ENCODE results near the gene ZMYM5.
"Not testable (repeated sequence)": the region's sequence is repeated elsewhere in the genome, so short reads cannot be mapped to it uniquely, and the experiment has no call there.

Gene ZMYM5

DNA sequence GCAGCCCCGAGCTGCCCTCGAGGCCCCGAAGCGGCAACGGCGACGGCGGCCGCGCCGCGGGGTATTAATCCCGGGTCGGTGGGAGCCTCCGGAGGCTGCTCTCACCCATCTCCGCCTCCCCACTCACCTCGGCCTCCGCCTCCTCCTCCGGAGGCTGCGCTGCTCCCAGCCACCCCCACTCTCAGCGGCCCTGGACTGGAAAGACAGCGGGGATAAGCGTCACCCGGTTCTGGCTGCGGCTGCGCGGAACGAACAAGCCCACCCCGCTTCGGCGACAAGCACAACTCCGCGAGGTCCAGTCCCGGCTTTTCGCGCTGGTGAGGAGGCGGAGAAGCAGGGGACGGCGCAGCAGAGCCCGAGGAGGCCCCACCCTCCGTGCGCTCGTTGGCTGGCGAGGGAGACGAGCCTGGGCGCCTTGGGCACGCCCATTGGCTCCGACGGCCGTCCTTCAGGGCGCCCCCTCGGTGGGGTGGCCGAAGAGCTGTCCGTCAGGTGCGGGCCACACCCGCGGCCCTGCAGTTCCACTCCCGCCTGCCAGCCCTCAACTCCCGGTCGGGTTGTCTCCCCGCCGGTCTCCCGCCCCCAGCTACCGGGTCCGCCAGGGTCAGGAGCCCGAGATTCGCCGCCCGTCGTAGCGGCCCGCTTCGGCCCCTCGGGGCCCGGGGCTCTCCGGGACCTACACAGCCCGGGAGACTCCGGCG is at the start of gene ZMYM5:
Gene ZMYM5 (minus strand): TSS at position 327 of the 701 bp plus-strand sequence. CDS start 11,469 bp downstream, outside the sequence.
- Histone ChIP-seq H3K4me1 (ENCODE audit: control insufficient read depth, insufficient read depth, low read length) (no peaks in the 10 kb centered on the region), H3K9me3 (ENCODE audit: control insufficient read depth, insufficient read depth, low read length) (no peaks in the 10 kb centered on the region), H3K4me3 (ENCODE audit: low read length) (peak within 1 kb of the TSS; percentile 64), H3K27me3 (ENCODE audit: control insufficient read depth, insufficient read depth, low read length) (no peaks in the 10 kb centered on the region), H3K27ac (ENCODE audit: low read length) (no peak within 1 kb of the TSS), H3K36me3 (ENCODE audit: control insufficient read depth, insufficient read depth, low read length) (no peaks in the 10 kb centered on the region)
- DNase-seq (ENCODE audit: low read depth, low spot score) = peak; percentile 96
- WGBS (ENCODE audit: insufficient coverage, insufficient read length) = no CpG with 5 or more reads among the region's 79 CpGs

DNA sequence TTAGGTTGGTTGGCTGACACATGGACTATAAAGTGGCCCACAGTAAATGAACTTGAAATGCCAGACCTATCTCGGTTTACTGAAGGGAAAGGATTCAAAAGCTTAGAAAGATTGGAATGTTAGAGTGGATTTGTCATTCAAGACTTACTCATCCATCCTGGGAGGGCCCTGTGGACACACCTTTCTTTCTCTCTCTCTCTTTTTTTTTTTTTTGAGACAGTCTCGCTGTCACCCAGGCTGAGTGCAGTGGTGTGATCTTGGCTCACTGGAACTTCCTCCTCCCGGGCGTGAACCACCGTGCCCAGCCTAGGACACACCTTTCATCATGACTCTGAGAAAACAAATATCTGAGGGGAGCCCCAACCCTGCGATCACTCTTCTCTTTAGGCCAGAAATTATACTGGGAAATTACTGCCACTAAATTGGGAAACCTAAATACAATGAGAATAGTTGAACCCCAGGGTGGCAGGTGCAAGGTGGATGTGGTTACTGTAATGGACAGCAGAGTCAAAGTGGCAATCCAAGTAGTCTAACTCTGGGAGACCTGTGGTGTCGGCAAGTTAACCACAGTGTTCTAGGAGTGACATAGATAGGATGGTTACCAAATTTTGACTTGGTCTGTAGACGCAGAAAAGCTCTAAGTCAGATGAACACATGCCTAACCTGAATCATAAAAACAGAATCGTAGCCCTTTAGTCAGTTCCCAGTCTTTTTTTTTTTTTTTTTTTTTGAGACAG is 47.1 kb upstream of the ZMYM5 start:
- no peak for DNase-seq (ENCODE audit: low read depth, low spot score)
- WGBS (ENCODE audit: insufficient coverage, insufficient read length) = no CpG with 5 or more reads among the region's 9 CpGs
- no peaks in the 10 kb centered on the region for H3K9me3 ChIP-seq (ENCODE audit: control insufficient read depth, insufficient read depth, low read length)
- H3K27ac ChIP-seq (ENCODE audit: low read length) = no peak overlapping the region
- H3K4me1 ChIP-seq (ENCODE audit: control insufficient read depth, insufficient read depth, low read length) = no peaks in the 10 kb centered on the region
- no peaks in the 10 kb centered on the region for H3K27me3 ChIP-seq (ENCODE audit: control insufficient read depth, insufficient read depth, low read length)
- no peaks in the 10 kb centered on the region for H3K36me3 ChIP-seq (ENCODE audit: control insufficient read depth, insufficient read depth, low read length)
- H3K4me3 ChIP-seq (ENCODE audit: low read length) = no peak overlapping the region

DNA sequence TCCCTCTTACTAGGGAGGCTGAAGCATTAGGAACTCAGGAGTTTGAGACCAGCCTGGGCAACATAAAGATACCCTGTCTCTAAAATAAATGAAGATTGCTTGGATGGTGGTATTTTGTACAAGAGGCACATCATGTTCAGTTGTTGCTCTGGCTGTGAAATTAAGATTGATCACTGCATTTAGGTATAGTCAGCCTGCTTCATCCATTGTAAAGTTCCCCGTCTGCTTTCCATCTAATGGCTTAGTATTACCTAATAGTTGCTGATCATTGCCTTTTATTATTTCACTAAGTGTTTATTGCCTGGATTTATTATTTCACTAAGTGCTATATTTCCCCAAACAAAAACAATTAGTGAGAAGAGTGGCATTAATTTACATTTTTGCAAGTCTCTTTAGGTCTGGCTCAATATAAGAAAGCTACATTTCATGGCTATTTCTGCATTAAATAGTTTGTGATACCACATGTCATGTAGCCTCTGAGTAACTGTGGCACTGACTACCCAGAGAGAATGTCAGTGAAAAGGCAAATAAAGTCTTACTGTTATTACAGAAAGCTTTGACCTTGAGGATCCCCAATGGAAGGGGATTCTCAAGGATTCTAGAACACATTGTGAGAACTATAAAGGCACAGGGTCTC is 45.0 kb upstream of the ZMYM5 start:
- no CpG with 5 or more reads among the region's 1 CpG for WGBS (ENCODE audit: insufficient coverage, insufficient read length)
- Histone ChIP-seq H3K4me3 (ENCODE audit: low read length) (no peak overlapping the region), H3K36me3 (ENCODE audit: control insufficient read depth, insufficient read depth, low read length) (no peaks in the 10 kb centered on the region), H3K4me1 (ENCODE audit: control insufficient read depth, insufficient read depth, low read length) (no peaks in the 10 kb centered on the region), H3K9me3 (ENCODE audit: control insufficient read depth, insufficient read depth, low read length) (no peaks in the 10 kb centered on the region), H3K27ac (ENCODE audit: low read length) (no peak overlapping the region), H3K27me3 (ENCODE audit: control insufficient read depth, insufficient read depth, low read length) (no peaks in the 10 kb centered on the region)
- DNase-seq (ENCODE audit: low read depth, low spot score) = no peak

DNA sequence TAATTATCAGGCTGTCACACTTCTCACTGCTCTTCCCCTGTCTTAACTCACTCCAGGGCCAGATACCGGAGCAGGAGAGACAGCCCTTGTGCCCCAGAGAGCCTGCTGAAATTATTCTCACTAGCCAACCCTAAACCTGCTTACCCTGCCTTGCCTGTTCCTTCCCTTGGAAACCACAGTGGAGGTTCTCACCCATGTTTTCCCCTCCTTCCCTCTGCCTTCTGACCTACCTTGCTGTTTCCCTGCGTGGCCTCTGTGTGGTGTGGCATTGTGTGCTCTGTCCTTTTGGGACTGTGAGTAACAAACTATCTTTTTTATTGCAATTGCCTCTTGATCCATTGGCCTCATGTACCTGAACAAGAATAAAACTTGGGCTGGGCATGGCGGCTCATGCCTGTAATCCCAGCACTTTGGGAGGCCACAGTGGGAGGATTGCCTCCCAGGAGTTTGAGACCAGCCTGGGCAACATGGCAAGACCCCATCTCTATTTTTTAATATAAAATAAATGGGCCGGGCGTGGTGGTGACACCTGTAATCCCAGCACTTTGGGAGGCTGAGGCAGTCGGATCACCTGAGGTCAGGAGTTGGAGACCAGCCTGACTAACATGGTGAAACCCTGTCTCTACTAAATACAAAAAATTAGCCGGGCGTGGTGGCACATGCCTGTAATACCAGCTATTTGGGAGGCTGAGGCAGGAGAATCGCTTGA is 42.2 kb upstream of the ZMYM5 start:
- H3K9me3 ChIP-seq (ENCODE audit: control insufficient read depth, insufficient read depth, low read length); H3K4me1 ChIP-seq (ENCODE audit: control insufficient read depth, insufficient read depth, low read length); DNase-seq (ENCODE audit: low read depth, low spot score); H3K4me3 ChIP-seq (ENCODE audit: low read length); H3K36me3 ChIP-seq (ENCODE audit: control insufficient read depth, insufficient read depth, low read length); H3K27me3 ChIP-seq (ENCODE audit: control insufficient read depth, insufficient read depth, low read length); H3K27ac ChIP-seq (ENCODE audit: low read length): not testable (repeated sequence)
- WGBS (ENCODE audit: insufficient coverage, insufficient read length) = no CpG with 5 or more reads among the region's 9 CpGs

DNA sequence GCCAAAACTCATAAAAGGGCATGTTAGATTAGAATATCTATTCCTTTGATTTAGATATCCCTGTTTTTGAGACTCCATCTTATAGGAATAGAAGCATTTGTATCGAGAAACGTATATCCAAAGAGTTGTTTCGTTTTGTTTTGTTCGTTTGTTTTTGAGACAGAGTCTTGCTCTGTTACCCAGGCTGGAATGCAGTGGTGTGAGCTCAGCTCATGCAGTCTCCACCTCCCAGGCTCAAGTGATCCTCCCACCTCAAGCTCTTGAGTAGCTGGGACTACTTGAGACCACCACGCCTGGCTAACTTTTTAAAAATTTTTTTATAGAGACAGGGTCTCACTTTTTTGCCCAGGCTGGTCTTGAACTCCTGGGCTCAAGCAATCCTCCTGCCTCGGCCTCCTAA is 26.6 kb upstream of the ZMYM5 start:
- DNase-seq (ENCODE audit: low read depth, low spot score) = no peak
- WGBS (ENCODE audit: insufficient coverage, insufficient read length) = no CpG with 5 or more reads among the region's 6 CpGs
- no peak overlapping the region for H3K27ac ChIP-seq (ENCODE audit: low read length)

DNA sequence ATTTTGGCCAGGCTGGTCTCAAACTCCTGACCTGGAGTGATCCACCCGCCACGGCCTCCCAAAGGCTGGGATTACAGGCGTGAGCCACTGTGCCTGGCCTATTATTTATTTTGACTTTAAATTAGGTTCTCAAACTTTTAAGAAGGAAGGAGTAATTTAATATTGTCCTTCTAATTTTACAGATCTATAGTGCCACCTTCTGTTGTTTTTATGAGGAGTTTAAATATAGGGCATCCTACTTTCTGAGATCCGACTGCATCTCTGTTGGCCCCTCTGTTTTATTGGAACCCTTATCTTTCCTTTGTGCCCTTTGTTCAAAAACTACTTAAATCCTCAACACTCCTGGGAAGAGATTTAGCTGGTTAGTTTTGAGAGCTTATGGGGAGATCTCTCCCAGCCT is 25.4 kb upstream of the ZMYM5 start:
- H3K27me3 ChIP-seq (ENCODE audit: control insufficient read depth, insufficient read depth, low read length) = no peaks in the 10 kb centered on the region
- no peak for DNase-seq (ENCODE audit: low read depth, low spot score)
- WGBS (ENCODE audit: insufficient coverage, insufficient read length) = no CpG with 5 or more reads among the region's 4 CpGs
- no peaks in the 10 kb centered on the region for H3K36me3 ChIP-seq (ENCODE audit: control insufficient read depth, insufficient read depth, low read length)
- no peaks in the 10 kb centered on the region for H3K4me1 ChIP-seq (ENCODE audit: control insufficient read depth, insufficient read depth, low read length)
- H3K4me3 ChIP-seq (ENCODE audit: low read length) = no peak overlapping the region
- no peak overlapping the region for H3K27ac ChIP-seq (ENCODE audit: low read length)
- no peaks in the 10 kb centered on the region for H3K9me3 ChIP-seq (ENCODE audit: control insufficient read depth, insufficient read depth, low read length)

More for the DNA sequence above, 26.6 kb upstream of the ZMYM5 start:
- Histone ChIP-seq H3K4me1 (ENCODE audit: control insufficient read depth, insufficient read depth, low read length) (no peaks in the 10 kb centered on the region), H3K9me3 (ENCODE audit: control insufficient read depth, insufficient read depth, low read length) (no peaks in the 10 kb centered on the region), H3K4me3 (ENCODE audit: low read length) (no peak overlapping the region), H3K27me3 (ENCODE audit: control insufficient read depth, insufficient read depth, low read length) (no peaks in the 10 kb centered on the region), H3K36me3 (ENCODE audit: control insufficient read depth, insufficient read depth, low read length) (no peaks in the 10 kb centered on the region)

DNA sequence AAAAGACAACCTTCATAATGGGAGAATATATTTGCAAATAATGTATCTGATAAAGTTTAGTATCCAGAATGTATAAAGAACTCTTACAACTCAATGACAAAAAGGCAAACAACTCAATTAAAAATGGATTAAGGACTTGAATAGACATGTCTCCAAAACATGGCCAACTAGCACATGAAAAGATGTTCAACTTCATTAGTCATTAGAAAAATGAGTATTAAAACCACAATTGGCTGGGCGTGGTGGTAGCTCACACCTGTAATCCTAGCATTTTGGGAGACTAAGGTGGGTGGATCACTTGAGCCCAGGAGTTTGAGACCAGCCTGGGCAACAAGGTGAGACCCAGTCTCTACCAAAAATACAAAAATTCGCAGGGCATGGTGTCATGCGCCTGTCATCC is 18.8 kb upstream of the ZMYM5 start:
- Histone ChIP-seq H3K9me3 (ENCODE audit: control insufficient read depth, insufficient read depth, low read length) (no peaks in the 10 kb centered on the region), H3K27me3 (ENCODE audit: control insufficient read depth, insufficient read depth, low read length) (no peaks in the 10 kb centered on the region), H3K36me3 (ENCODE audit: control insufficient read depth, insufficient read depth, low read length) (no peaks in the 10 kb centered on the region), H3K4me1 (ENCODE audit: control insufficient read depth, insufficient read depth, low read length) (no peaks in the 10 kb centered on the region), H3K4me3 (ENCODE audit: low read length) (no peak overlapping the region), H3K27ac (ENCODE audit: low read length) (no peak overlapping the region)
- no CpG with 5 or more reads among the region's 3 CpGs for WGBS (ENCODE audit: insufficient coverage, insufficient read length)
- DNase-seq (ENCODE audit: low read depth, low spot score) = no peak

DNA sequence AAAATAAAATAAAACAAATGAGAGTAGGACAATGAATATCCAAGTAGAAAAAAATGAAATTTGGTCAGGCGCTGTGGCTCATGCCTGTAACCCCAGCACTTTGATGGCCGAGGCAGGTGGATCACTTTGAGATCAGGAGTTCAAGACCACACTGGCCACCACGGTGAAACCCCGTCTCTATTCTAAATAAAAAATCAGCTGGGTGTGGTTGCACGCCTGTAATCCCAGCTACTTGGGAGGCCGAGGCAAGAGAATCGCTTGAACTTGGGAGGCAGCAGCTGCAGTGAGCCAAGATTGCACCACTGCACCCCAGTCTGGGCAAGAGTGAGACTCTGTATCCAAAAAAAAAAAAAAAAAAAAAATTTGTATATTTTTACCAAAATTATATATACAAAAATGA is 18.2 kb upstream of the ZMYM5 start:
- no CpG with 5 or more reads among the region's 7 CpGs for WGBS (ENCODE audit: insufficient coverage, insufficient read length)
- no peak overlapping the region for H3K27ac ChIP-seq (ENCODE audit: low read length)
- DNase-seq (ENCODE audit: low read depth, low spot score) = no peak
- H3K4me1 ChIP-seq (ENCODE audit: control insufficient read depth, insufficient read depth, low read length) = no peaks in the 10 kb centered on the region
- H3K27me3 ChIP-seq (ENCODE audit: control insufficient read depth, insufficient read depth, low read length) = no peaks in the 10 kb centered on the region
- H3K9me3 ChIP-seq (ENCODE audit: control insufficient read depth, insufficient read depth, low read length) = no peaks in the 10 kb centered on the region
- no peak overlapping the region for H3K4me3 ChIP-seq (ENCODE audit: low read length)
- no peaks in the 10 kb centered on the region for H3K36me3 ChIP-seq (ENCODE audit: control insufficient read depth, insufficient read depth, low read length)

DNA sequence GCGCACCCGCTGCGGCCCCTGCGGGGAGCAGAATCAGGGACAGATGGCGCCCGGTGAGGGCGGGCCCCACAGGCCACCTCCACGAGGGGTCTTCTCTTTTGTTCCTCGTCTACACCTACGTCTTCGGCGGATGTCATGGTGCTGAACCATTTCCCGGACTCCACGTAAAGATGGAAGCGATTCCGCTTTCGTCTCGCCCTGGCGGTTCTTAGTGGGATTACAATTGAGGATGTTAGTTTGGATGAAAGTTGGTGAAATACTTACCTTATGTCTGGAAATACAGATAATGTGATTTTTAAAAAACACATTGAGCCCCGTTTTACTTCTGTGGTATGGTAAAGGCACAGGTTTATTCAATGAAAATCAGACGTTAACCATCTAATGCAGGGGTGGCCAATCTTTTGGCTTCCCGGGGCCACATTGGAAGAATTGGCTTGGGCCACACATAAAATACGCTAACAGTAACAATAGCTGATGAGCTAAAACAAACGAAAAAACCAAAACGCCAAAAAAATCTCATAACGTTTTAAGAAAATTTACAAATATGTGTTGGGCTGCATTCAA is 1.4 kb upstream of the ZMYM5 start:
- H3K27ac ChIP-seq (ENCODE audit: low read length) = no peak overlapping the region

More for the DNA sequence above, 1.4 kb upstream of the ZMYM5 start:
- DNase-seq (ENCODE audit: low read depth, low spot score) = no peak
- H3K36me3 ChIP-seq (ENCODE audit: control insufficient read depth, insufficient read depth, low read length) = no peaks in the 10 kb centered on the region
- H3K4me1 ChIP-seq (ENCODE audit: control insufficient read depth, insufficient read depth, low read length) = no peaks in the 10 kb centered on the region
- H3K4me3 ChIP-seq (ENCODE audit: low read length) = peak overlapping the region; percentile 53; the same call in 1 of the 2 replicates
- WGBS (ENCODE audit: insufficient coverage, insufficient read length) = no CpG with 5 or more reads among the region's 26 CpGs
- no peaks in the 10 kb centered on the region for H3K9me3 ChIP-seq (ENCODE audit: control insufficient read depth, insufficient read depth, low read length)
- no peaks in the 10 kb centered on the region for H3K27me3 ChIP-seq (ENCODE audit: control insufficient read depth, insufficient read depth, low read length)
